Psoas muscle (tissue), 8 donors: ENCODE data around the gene SLC24A3. TPM values are rescaled to one million over a fixed set of nuclear protein-coding genes. Genes with fewer than 3 reads are reported as not detected.

Experiments
- ATAC-seq, 4 donors: fragments of 200-7000 bp; cut with Tn5 transposase; one replicate each; pipeline ENCODE4 v1.9.1; 2020; ENCODE audit warnings: moderate library complexity in 3 of 4, mild to moderate bottlenecking in 2 of 4
- DNase-seq, 2 donors: peaks; one replicate each; pipeline ENCODE4 v3.0.0-alpha.2; 2020
- H3K27ac ChIP-seq: fragments of 200-600 bp; one replicate; pipeline ENCODE4 v1.8.0; 2022
- H3K27me3 ChIP-seq, 3 donors: fragments of 200-600 bp in 1 of 3; one replicate each; pipeline versions ENCODE4 v1.6.1 to v1.8.0; 2013 to 2022; ENCODE audit warnings: low read length in 2 of 3, mild to moderate bottlenecking in 2 of 3, moderate library complexity in 1 of 3; ENCODE audit not compliant: insufficient read depth in 3 of 3
- H3K36me3 ChIP-seq, 2 donors: fragments of 200-600 bp in 1 of 2; one replicate each; pipeline versions ENCODE4 v1.6.1 to v1.8.0; 2013 to 2022; ENCODE audit warnings: low read depth in 1 of 2, mild to moderate bottlenecking in 1 of 2, moderate library complexity in 1 of 2; ENCODE audit not compliant: insufficient read depth in 1 of 2
- H3K4me1 ChIP-seq: fragments of 200-600 bp; one replicate; pipeline ENCODE4 v1.8.0; 2022
- H3K4me3 ChIP-seq: fragments of 200-600 bp; one replicate; pipeline ENCODE4 v1.8.0; 2022; ENCODE audit warnings: mild to moderate bottlenecking
- H3K9me3 ChIP-seq: fragments of 200-600 bp; one replicate; pipeline ENCODE4 v1.8.0; 2022
- CTCF ChIP-seq: fragments of 200-600 bp; IDR thresholded peaks from one replicate; pipeline ENCODE4 v1.8.0; 2022; ENCODE audit warnings: antibody characterized with exemption
- WGBS, 3 donors: extraction: QIAGEN DNeasy Blood & Tissue Kit; methylation state at CpG; one replicate each; pipeline versions ENCODE4 v1.1.6 to v1.1.7; 2013; 5-methylcytosine and 5-hydroxymethylcytosine counted together
- intact Hi-C, 2 donors: fragments of 100-400 bp; cut with DNase I; formaldehyde crosslinking; loops; one replicate each; pipeline versions ENCODE4 v1.11.0 to v1.14.2; 2022
- polyA plus RNA-seq, 3 donors: library from polyadenylated mRNA; stranded (reverse); fragments of 200-250 nt; gene quantifications; one replicate each; pipeline ENCODE4 v1.2.3, GENCODE V29; 2013
- total RNA-seq, 4 donors: library from RNA; stranded (reverse); fragmentation: NEBNext Ultra II Directional in 2 of 4; extraction: Animal tissue kit (Norgen Biotek cat#: 25700) in 2 of 4; gene quantifications; one replicate each; pipeline versions ENCODE4 v1.2.1 to v1.2.4, GENCODE V29; 2021 to 2023
- donor health status: healthy with polysubstance abuse.
- donor health status: DM: no; HTN: no; CAD: no; lungs with moderate emphysema.
- donor health status: Bipolar disorder and iron deficiency.
- donor health status: healthy.
- donor health status: DM: yes; HTN: yes; CAD: no.
- donor health status: DM: no; HTN: no; CAD: no.
- donor health status: DM: no; HTN: no; CAD: no.
- donor health status: DM: yes; HTN: yes; CAD: no.

SLC24A3 gene
- total and polyA plus RNA-seq, 7 donors, result 3.0 to 24.4 (median 8.2) TPM

- WGBS, 3 donors, result 63 to 70% (median 65%) methylated on average over 9 of the region's 9 CpGs
- DNase-seq (no peak), ATAC-seq (no peak)
- H3K36me3 ChIP-seq, result no peaks in the 10 kb centered on the region
- H3K27ac ChIP-seq, result no peak overlapping the region
- no peaks in the 10 kb centered on the region for H3K27me3 ChIP-seq
- H3K4me1 ChIP-seq, result peaks cover 18% of the 10 kb centered on the region
- H3K9me3 ChIP-seq, result no peaks in the 10 kb centered on the region
- no peak for TF ChIP-seq CTCF
- no peak overlapping the region for H3K4me3 ChIP-seq
- intact Hi-C loops, result loop anchor here (5.0 to 10.0 kb wide), 3 partner anchors 127 to 277 kb away; no protein-coding TSS in a partner anchor
Measured at GRCh38 chr20:19210391-19211155, 1.9 kb upstream of the SLC24A3 start.

DNA sequence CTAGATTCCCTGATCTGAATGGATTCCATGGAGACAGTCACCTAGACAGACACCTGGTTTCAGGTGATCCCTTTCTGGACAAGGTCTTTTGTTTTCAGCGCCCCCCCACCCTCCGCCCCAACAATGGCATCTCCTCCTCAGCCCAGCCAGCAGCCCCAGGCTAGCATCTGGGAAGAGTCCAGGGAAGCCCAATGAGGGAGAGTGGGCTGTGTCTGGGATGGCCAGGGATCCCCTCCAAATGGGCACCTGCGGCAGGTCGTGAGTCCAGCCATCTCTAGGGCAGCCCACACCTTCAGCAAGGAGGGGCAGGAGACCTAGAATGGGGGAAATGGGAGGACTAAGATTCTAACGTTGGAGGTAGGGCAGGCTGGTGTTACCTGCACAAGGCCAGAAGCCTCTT is 1.2 kb upstream of the SLC24A3 start:
- 59 to 73% (median 68%) methylated on average over 5 of the region's 5 CpGs for WGBS, 3 donors
- intact Hi-C loops, result loop anchor here (5.0 to 10.0 kb wide), 3 partner anchors 126 to 276 kb away; no protein-coding TSS in a partner anchor
- no peak for ATAC-seq

DNA sequence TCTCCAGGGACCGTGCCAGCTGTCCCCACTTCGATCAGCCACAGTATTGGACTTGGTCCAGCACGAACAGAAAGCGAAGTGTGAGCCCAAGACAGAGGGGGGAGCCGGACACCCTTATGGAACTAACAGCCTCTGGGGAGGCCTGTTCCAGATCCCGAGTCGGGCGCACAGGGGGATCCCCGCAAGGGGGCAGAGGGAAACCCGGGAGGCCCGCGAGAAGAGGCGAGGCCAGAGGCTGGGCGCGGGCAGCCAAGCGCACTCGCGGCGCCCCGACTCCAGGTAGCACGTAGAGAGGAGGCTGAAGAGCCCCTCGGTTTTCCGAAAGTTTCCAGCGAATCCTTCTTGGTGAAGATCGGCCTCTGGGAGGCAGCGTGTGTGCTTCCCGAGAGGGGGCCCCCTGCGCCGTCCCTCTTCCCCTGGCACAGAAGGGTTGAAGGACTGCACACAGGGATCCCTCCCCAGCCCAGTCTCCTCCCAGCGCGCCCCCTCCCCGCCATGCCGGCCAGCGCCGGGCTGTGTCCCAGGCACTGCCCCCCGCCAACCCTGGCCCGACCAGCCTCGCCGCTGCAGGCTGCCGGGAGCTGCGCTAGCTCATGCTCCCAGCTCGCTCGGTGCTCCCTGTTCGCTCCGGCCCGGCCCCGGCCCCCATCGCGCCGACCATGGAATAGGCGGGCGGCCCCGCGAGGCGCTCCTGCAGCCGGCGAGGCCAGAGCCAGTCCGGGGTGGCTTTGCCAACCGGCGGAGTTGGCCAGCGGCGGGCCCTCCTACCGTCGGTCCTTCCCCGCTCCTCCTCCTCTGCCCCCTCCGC is 577 bp upstream of the SLC24A3 start:
- peak overlapping the region; percentile 62 for H3K27ac ChIP-seq
- peak; percentile 5 for TF ChIP-seq CTCF
- no peaks in the 10 kb centered on the region for H3K27me3 ChIP-seq
- H3K36me3 ChIP-seq, result no peaks in the 10 kb centered on the region
- WGBS, 3 donors, result 1 to 2% (median 2%) methylated on average over 38 to 66 of the region's 66 CpGs
- DNase-seq (peak; percentile 28 to 70), ATAC-seq (peak; percentile 50 to 61 (median 56))
- no peaks in the 10 kb centered on the region for H3K9me3 ChIP-seq
- peaks cover 18% of the 10 kb centered on the region for H3K4me1 ChIP-seq
- intact Hi-C loops, result loop anchor here (2.0 to 10.0 kb wide), 4 partner anchors 125 to 371 kb away; no protein-coding TSS in a partner anchor
- H3K4me3 ChIP-seq, result peak overlapping the region; percentile 80

More for the DNA sequence above, 1.2 kb upstream of the SLC24A3 start:
- Histone ChIP-seq H3K9me3 (no peaks in the 10 kb centered on the region), H3K36me3 (no peaks in the 10 kb centered on the region), H3K4me3 (peak overlapping the region; percentile 80), H3K27me3 (no peaks in the 10 kb centered on the region), H3K27ac (no peak overlapping the region), H3K4me1 (peaks cover 18% of the 10 kb centered on the region)
- TF ChIP-seq CTCF, result no peak
- DNase-seq, result no peak

DNA sequence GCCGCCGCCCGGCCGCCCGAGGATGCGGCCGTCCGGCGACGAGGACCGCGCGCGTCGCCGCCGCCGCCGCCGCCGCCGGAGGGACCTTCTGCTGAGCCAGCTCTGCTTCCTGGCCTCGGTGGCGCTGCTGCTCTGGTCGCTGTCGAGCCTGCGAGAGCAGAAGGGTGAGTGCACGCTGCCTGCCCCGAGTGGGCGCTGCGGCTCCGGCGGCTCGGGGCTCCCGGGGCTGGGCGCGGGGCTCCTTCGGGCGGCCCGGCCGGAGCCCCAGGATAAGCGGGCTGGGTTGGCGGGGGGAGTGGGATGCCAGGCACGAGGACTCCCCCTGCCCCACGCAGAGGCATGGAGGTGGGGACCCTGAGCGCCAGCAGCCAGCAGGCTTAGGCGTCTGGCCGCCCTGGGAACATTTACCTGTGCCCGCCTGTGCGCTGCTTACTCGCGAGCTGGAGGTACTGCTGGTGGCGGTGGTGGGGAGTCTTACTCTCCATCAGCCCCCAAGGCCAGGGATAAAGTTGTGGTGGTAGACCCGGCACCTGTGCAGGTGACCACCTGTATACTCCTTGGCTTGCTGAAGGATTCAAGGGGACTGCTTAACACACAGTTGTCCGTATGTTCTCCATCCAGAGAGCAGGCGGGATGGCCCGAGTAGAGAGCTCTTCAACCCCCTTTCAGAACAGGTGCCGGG is 520 bp downstream of the SLC24A3 start:
- ATAC-seq (peak; percentile 87 to 95 (median 92)), DNase-seq (peak; percentile 75 to 88)
- peaks cover 18% of the 10 kb centered on the region for H3K4me1 ChIP-seq
- 2 to 7% (median 5%) methylated on average over 31 to 58 of the region's 58 CpGs for WGBS, 3 donors
- H3K27me3 ChIP-seq, result no peaks in the 10 kb centered on the region
- H3K9me3 ChIP-seq, result no peaks in the 10 kb centered on the region
- H3K27ac ChIP-seq, result peak overlapping the region; percentile 69
- peak overlapping the region; percentile 80 for H3K4me3 ChIP-seq
- H3K36me3 ChIP-seq, result no peaks in the 10 kb centered on the region
- intact Hi-C loops, result loop anchor here (2.0 to 10.0 kb wide), 4 partner anchors 124 to 370 kb away; no protein-coding TSS in a partner anchor
- TF ChIP-seq CTCF, result peak; percentile 64
